HG03442 (cell line): Measurements from ENCODE around the gene ANGEL2.
A peak's percentile ranks its signal among the peaks of the same experiment; 100 is the strongest.
"Not testable (repeated sequence)": the region's sequence is repeated elsewhere in the genome, so short reads cannot be mapped to it uniquely, and the experiment has no call there.

Experiments
- ATAC-seq: cut with Tn5 transposase; IDR thresholded peaks from one replicate; pipeline ENCODE4 v1.9.1; 2021; ENCODE audit warnings: mild to moderate bottlenecking, moderate library complexity; ENCODE audit not compliant: unreplicated experiment

ANGEL2 gene

DNA sequence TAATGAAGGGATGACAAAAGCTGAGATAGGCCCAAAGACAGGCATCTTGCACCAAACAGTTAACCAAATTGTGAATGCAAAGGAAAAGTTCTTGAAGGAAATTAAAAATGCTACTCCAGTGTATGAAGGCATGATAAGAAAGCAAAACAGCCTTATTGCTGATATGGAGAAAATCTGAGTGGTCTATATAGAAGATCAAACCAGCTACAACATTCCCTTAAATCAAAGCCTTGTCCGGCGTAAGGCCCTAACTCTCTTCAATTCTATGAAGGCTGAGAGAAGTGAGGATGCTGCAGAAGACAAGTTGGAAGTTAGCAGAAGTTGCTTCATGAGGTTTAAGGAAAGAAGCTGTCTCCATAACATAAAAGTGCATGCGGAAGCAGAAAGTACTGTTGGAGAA, 4.3 kb upstream of the ANGEL2 start:
- ATAC-seq, result no peak

GRCh38 chr1:213019450-213019849, 3.8 kb upstream of the ANGEL2 start:
- ATAC-seq, result no peak

- ATAC-seq, result no peak
Observed at GRCh38 chr1:213017447-213018273, 2.0 kb upstream of the ANGEL2 start.

DNA sequence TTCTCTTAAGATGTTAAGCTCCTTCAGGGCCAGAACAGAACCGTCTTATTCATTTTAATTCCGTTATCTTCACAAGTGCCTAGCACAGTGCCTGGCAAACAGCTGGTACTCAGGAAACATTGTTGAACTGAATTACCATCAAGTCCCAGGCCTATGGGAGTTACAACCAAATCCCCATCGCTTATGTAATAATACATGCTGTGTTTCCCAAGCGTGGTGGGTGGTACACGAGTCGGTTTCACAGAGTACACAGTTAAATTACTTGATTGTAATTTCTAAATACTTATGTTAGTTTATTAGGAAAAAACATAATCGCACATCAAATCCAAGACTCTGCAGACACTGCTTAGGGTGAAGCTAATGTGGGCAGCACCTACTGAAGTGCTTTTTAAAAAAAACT, 1.0 kb downstream of the ANGEL2 start:
- ATAC-seq, result no peak

DNA sequence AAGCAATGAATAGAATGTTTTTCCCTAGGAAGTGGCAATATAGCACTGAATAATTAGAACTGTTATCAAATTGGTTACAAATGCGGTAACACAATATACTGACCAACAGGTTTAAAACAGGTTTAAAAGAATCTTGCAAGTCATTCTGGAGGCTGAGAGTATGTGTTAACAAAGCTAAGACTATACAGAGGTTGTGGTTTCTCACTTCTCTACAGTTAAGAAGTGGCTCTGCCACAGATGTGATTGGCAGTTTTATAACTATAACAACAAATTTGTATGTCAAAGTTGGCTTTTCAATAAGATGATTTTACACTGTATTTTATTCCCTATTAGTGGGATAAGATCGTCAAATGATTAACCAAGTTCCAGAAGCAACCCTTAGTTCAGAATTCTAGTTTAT, 7.1 kb downstream of the ANGEL2 start:
- ATAC-seq, result peak; percentile 86

DNA sequence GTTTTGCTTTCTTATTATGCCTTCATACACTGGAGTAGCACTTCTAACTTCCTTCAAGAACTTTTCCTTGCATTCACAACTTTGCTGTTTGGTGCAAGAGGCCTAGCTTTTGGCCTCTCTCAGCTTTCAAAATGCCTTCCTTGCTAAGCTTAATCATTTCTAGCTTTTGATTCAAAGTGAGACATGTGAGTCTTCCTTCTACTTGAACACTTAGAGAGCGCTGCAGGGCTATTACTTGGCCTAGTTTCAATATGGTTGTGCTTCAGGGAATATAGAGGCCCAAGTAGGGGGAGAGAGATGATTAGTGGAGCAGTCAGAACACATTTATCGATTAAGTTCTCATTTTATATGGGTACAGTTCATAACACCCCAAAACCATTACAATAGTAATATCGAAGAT, 12.4 kb downstream of the ANGEL2 start:
- ATAC-seq, result peak; percentile 76

DNA sequence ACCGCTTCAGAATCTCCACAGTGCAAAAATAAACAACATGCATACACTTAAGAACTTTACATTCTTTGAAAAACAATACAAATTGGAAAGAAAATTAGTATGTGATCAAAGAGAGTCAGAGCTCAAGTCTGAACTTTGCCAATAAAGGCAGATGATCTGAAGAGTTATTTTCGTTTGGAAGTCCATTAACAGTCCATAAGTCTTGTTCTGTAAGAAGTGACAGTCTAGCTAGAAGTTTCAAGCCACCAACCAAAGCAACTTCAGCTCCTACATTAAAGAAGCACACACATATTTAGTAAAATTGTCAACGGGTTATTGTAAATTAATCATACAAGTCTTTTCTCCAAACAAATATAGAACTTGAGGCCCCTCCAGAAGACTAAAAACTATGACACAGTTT, 20.7 kb downstream of the ANGEL2 start:
- ATAC-seq, result no peak

- ATAC-seq, result not testable (repeated sequence)
Observed at GRCh38 chr1:212993960-212994359, 21.7 kb downstream of the ANGEL2 start.

- ATAC-seq, result no peak
Observed at GRCh38 chr1:212990276-212990675, 25.4 kb downstream of the ANGEL2 start.

GRCh38 chr1:212987702-212988322, 27.9 kb downstream of the ANGEL2 start:
- ATAC-seq, result no peak

DNA sequence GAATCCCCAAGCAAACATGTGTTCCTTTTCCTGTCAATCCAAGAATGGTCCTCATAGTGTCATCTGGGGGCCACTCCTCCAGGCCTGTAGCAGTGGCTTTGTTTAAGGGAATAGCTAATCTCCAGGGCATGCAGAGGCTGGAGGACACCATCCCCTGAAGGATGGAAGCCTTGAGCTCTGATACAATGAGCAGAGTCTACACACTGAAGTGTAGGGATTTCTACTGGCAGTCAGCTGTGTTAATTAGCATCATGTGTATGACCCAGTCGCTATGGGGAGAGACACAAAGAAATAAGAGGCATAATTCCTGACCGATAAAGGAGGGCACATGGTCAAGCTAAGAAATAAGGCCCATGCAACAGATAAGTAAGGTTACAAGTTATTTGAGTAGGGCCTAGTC, 29.1 kb downstream of the ANGEL2 start:
- ATAC-seq, result no peak

DNA sequence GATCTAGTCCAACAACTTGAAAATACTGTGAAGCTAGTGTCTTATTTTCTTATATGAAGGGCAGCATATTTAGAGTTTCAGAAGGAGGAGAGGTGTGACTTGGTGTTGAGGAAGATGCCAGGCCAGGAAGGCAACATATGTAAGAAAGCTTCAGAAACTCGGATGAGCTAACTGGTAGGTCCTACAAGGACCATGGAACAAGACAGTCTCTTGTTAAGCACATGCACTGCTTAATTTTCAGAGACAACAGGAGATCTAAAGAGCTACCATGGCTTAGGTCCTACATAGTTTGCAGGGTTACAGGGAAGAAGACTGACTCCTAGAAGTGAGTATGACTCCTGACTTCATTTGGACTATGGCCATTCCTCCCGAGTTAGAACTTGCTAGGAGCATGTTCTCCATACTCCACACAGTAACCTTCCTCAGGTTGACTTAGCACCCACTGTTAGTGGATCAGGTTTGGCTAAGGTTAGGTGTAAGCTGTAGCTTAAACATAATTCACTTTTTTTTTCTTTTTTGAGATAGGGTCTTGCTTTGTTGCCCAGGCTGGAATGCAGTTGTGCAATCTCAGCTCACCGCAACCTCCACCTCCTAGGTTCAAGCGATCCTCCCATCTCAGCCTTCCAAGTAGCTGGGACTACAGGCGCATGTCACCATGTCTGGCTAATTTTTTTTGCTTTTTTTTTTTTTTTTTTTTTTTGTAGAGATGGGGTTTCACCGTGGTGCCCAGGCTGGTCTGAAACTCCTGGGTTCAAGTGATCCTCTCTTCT, 31.0 kb downstream of the ANGEL2 start:
- ATAC-seq, result no peak

GRCh38 chr1:212983482-212983881, 32.2 kb downstream of the ANGEL2 start:
- no peak for ATAC-seq

- no peak for ATAC-seq
Observed at GRCh38 chr1:212982430-212983152, 33.1 kb downstream of the ANGEL2 start.

DNA sequence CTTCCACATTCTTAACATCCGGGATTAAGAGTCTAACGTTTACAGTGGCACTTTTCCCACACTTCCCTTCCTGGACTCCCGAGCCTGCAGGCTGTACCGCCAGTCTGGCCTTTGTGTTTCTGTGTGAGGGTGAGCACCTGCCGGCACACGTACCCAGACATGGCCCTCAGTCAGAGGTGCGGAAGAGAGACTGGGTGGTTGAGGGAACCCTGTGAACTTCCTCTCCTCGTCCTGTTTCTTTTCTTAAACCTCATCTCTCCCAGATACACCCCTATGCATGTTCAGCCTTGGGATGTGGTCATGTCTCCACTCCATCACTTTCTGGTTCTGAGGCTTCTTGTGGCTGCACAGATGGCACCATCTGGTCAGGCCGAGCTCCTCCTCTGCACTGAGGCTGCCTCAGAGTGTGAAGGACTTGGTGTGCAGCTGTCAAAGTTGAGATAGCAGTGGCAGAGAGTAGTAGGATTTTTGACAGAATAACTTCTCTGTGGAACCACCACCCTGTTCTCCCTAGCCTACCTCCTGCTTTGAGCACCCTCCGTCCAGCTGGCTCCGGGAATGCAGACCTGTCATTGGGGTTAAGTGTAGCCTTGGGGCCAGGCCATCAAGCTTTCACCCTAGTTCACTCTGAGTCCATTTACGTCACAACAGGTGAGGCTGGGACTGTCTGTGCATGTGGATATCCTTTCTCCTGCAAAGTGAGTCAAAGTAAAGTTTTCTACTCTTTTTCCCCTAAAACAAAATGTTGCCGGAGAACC, 33.9 kb downstream of the ANGEL2 start:
- peak; percentile 55 for ATAC-seq

DNA sequence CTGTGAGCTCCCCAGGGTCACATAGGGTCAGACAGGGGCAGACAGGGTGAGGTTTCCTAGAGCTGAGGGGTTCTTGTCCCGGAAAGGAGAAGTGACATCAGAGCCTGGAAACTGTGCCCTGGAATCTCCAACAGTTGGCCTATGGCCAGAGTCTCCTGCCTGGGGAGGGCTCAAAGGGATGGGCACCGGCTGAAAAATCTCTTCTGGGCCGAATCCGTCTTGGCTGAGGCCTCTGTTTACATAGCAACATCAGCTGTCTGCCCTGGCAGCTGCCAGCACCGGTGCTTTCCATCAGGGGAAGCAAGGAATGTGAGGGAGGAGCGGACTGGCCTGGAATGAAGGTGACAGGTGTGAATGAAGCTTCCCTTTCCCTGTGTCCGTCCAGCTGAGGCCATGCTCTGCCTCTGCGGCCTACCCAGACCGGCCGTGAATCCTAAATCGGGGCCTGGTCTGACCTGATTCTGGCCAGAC, 34.6 kb downstream of the ANGEL2 start:
- ATAC-seq, result no peak

- ATAC-seq, result no peak
Observed at GRCh38 chr1:212980123-212980785, 35.4 kb downstream of the ANGEL2 start.

- ATAC-seq, result peak; percentile 61
Observed at GRCh38 chr1:212979340-212980122, 36.1 kb downstream of the ANGEL2 start.
